Natural killer cell (primary cell): ENCODE measurements around the gene FHIT. TPM values are rescaled to one million over a fixed set of nuclear protein-coding genes. Genes with fewer than 3 reads are reported as not detected.

Experiments
- ATAC-seq, 3 donors: fragments of 150-1000 bp in 2 of 3; fragments of 200-7000 bp in 1 of 3; cut with Tn5 transposase; 1 replicate in 1 of 3; 2 replicates in 2 of 3; pipeline ENCODE4 v1.10.0; 2021; ENCODE audit warnings: mild to moderate bottlenecking in 2 of 3, moderate library complexity in 2 of 3
- DNase-seq, 2 donors: peaks; one replicate each; pipeline versions ENCODE4 v3.0.0 to v3.0.0-alpha.2; 2013 to 2021; ENCODE audit warnings: mixed read lengths in 1 of 2
- H3K27ac ChIP-seq: one replicate; pipeline ENCODE4 v1.5.1; 2013; ENCODE audit warnings: mild to moderate bottlenecking, low read length
- H3K27me3 ChIP-seq: one replicate; pipeline ENCODE4 v1.6.1; 2013; ENCODE audit warnings: low read length; ENCODE audit not compliant: control insufficient read depth, insufficient read depth
- H3K36me3 ChIP-seq: one replicate; pipeline ENCODE4 v1.6.1; 2013; ENCODE audit warnings: low read length; ENCODE audit not compliant: control insufficient read depth, insufficient read depth
- H3K4me1 ChIP-seq: one replicate; pipeline ENCODE4 v1.6.1; 2013; ENCODE audit warnings: low read length; ENCODE audit not compliant: control insufficient read depth, insufficient read depth
- H3K4me3 ChIP-seq: one replicate; pipeline ENCODE4 v1.5.1; 2013; ENCODE audit warnings: low read length
- H3K9me3 ChIP-seq: one replicate; pipeline ENCODE4 v1.6.1; 2013; ENCODE audit warnings: low read length; ENCODE audit not compliant: control insufficient read depth, insufficient read depth
- H3K27ac Mint-ChIP-seq, 2 donors: one replicate each; pipeline ENCODE4 v1.8.0; 2022; ENCODE audit warnings: mild to moderate bottlenecking in 2 of 2, mixed read lengths in 2 of 2, moderate library complexity in 1 of 2
- H3K27me3 Mint-ChIP-seq, 2 donors: one replicate each; pipeline ENCODE4 v1.8.0; 2022; ENCODE audit warnings: low read depth in 2 of 2, mixed read lengths in 2 of 2
- H3K36me3 Mint-ChIP-seq: one replicate; pipeline ENCODE4 v1.8.0; 2022; ENCODE audit warnings: mixed read lengths
- H3K4me1 Mint-ChIP-seq, 2 donors: one replicate each; pipeline ENCODE4 v1.8.0; 2022; ENCODE audit warnings: mixed read lengths in 2 of 2
- H3K4me3 Mint-ChIP-seq: one replicate; pipeline ENCODE4 v1.8.0; 2022; ENCODE audit warnings: mild to moderate bottlenecking, moderate library complexity, mixed read lengths
- H3K9me3 Mint-ChIP-seq, 2 donors: one replicate each; pipeline ENCODE4 v1.8.0; 2022; ENCODE audit warnings: mixed read lengths in 2 of 2
- CTCF ChIP-seq: fragments of 200-600 bp; IDR thresholded peaks from one replicate; pipeline ENCODE4 v1.8.0; 2022; ENCODE audit warnings: antibody characterized with exemption
- WGBS: methylation state at CpG from one replicate; pipeline ENCODE4 v1.1.7; 2013; ENCODE audit warnings: missing lambda C conversion rate; ENCODE audit not compliant: insufficient coverage; 5-methylcytosine and 5-hydroxymethylcytosine counted together
- intact Hi-C: fragments of 100-400 bp; cut with micrococcal nuclease; formaldehyde crosslinking; loops from one replicate; pipeline ENCODE4 v1.14.2; 2022
- total RNA-seq, 4 donors: library from RNA; stranded (reverse); fragments of 120-200 nt in 1 of 4; gene quantifications; one replicate each; pipeline versions ENCODE4 v1.2.3 to v1.2.4, GENCODE V29; 2013 to 2022

Gene FHIT
- total RNA-seq, 3 donors from 2014 or later (not counting 1 experiment from before 2014, with no cell fraction given), result 2.7 to 6.1 (median 3.3) TPM

GRCh38 chr3:60600848-60601247 is 650.4 kb downstream of the FHIT start:
- intact Hi-C loops, result no loop called here
- no peaks in the 10 kb centered on the region for H3K27me3 ChIP-seq
- no peaks in the 10 kb centered on the region for H3K9me3 Mint-ChIP-seq
- DNase-seq (no peak), ATAC-seq (no peak)
- peaks cover 7 to 11% of the 10 kb centered on the region in 2 donors for H3K27me3 Mint-ChIP-seq
- no peak overlapping the region for H3K27ac ChIP-seq
- H3K36me3 Mint-ChIP-seq, result no peaks in the 10 kb centered on the region
- H3K27ac Mint-ChIP-seq, result no peak overlapping the region
- no peaks in the 10 kb centered on the region for H3K4me1 ChIP-seq
- H3K4me3 Mint-ChIP-seq, result no peak overlapping the region
- no peak for TF ChIP-seq CTCF
- H3K9me3 ChIP-seq, result no peaks in the 10 kb centered on the region
- H3K36me3 ChIP-seq, result no peaks in the 10 kb centered on the region
- 70% methylated on average over 4 of the region's 4 CpGs for WGBS
- H3K4me1 Mint-ChIP-seq, result no peaks in the 10 kb centered on the region
- no peak overlapping the region for H3K4me3 ChIP-seq

- no peak for TF ChIP-seq CTCF
- intact Hi-C loops, result no loop called here
- Histone ChIP-seq H3K4me3 (no peak overlapping the region), H3K27me3 (no peaks in the 10 kb centered on the region), H3K4me1 (no peaks in the 10 kb centered on the region), H3K36me3 (no peaks in the 10 kb centered on the region), H3K9me3 (no peaks in the 10 kb centered on the region), H3K27ac (no peak overlapping the region)
- Mint-ChIP-seq H3K27me3 (peaks cover 7 to 13% of the 10 kb centered on the region in 2 donors), H3K4me3 (no peak overlapping the region), H3K9me3 (no peaks in the 10 kb centered on the region), H3K27ac (no peak overlapping the region), H3K4me1 (peaks cover 0 to 4% of the 10 kb centered on the region in 2 donors), H3K36me3 (no peaks in the 10 kb centered on the region)
- WGBS, result 60% methylated on average over 1 of the region's 1 CpG
- no peak for ATAC-seq
- no peak for DNase-seq
Observed at GRCh38 chr3:60599586-60599985, 651.7 kb downstream of the FHIT start.

DNA sequence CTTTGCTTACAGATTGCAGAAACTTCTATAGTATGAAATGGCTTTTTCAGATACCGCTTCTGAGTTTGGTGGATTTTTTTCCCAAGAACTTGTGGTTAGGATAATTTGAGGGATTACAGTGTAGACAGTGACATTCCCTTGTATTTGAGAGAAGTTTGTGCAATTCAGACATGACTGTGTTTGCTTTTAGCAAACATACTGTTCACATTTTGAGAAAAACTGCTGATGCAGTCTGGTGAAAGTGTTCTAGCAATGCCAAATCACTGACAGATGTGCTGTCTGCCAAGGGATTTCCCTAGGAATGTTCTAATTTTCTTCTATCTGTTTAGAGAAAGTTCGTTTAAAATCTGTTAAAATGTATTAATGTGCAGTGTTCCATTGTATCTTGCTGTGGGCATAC is 652.6 kb downstream of the FHIT start:
- Histone ChIP-seq H3K4me1 (peaks cover 6% of the 10 kb centered on the region), H3K27me3 (no peaks in the 10 kb centered on the region), H3K4me3 (no peak overlapping the region), H3K36me3 (no peaks in the 10 kb centered on the region), H3K9me3 (no peaks in the 10 kb centered on the region), H3K27ac (no peak overlapping the region)
- H3K4me1 Mint-ChIP-seq, result peaks cover 2 to 5% of the 10 kb centered on the region in 2 donors
- H3K9me3 Mint-ChIP-seq, result no peaks in the 10 kb centered on the region
- DNase-seq (no peak), ATAC-seq (no peak)
- 74% methylated on average over 2 of the region's 2 CpGs for WGBS
- no peak overlapping the region for H3K4me3 Mint-ChIP-seq
- no peaks in the 10 kb centered on the region for H3K36me3 Mint-ChIP-seq
- H3K27me3 Mint-ChIP-seq, result peaks cover 7 to 13% of the 10 kb centered on the region in 2 donors
- TF ChIP-seq CTCF, result no peak
- H3K27ac Mint-ChIP-seq, result no peak overlapping the region
- intact Hi-C loops, result no loop called here

DNA sequence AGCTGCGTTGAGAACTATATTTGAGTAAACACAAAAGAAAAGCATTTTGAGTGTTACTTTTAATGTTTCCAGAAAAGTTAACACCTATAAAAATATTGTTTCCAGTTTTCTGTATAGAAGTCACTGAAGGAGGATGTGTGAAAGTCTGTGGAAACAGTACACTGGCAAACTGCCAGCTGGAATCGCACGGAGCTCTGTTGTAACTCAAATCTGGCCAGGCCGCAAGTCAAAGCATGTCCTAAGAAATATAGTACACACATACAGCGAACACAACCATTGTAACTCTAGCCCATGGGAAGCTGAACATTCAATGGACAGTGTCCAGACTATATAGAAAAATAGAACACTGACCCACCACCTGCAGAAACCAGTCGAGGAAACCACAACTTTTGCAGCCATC is 657.2 kb downstream of the FHIT start:
- Histone ChIP-seq H3K4me1 (peaks cover 6% of the 10 kb centered on the region), H3K27ac (no peak overlapping the region), H3K36me3 (no peaks in the 10 kb centered on the region), H3K4me3 (no peak overlapping the region), H3K9me3 (no peaks in the 10 kb centered on the region), H3K27me3 (no peaks in the 10 kb centered on the region)
- peak in 1 of 3 donors; percentile 18 for ATAC-seq
- Mint-ChIP-seq H3K36me3 (no peaks in the 10 kb centered on the region), H3K27ac (no peak overlapping the region), H3K27me3 (peaks cover 5 to 13% of the 10 kb centered on the region in 2 donors), H3K4me1 (peaks cover 5 to 6% of the 10 kb centered on the region in 2 donors), H3K9me3 (no peaks in the 10 kb centered on the region), H3K4me3 (no peak overlapping the region)
- DNase-seq, result no peak
- intact Hi-C loops, result no loop called here
- WGBS, result 21% methylated on average over 5 of the region's 6 CpGs
- TF ChIP-seq CTCF, result no peak
